SK-N-SH treated with all-trans-retinoic acid at 6 μM for 48 hours (cell line): Measurements from ENCODE around the gene DDB1.

Experiments used
- CSDC2 ChIP-seq: fragments of 250-450 bp; sonication (Bioruptor Pico); IDR thresholded peaks from 2 replicates; pipeline ENCODE4 v1.5.0; 2020; ENCODE audit warnings: mild to moderate bottlenecking, moderate library complexity
- PPARA ChIP-seq: fragments of 250-450 bp; sonication (Bioruptor Pico); IDR thresholded peaks from 2 replicates; pipeline ENCODE4 v1.5.0; 2020; ENCODE audit warnings: mild to moderate bottlenecking, borderline replicate concordance
- ZFP3 ChIP-seq: fragments of 250-450 bp; sonication (Bioruptor Pico); IDR thresholded peaks from 2 replicates; pipeline ENCODE4 v1.5.0; 2020; ENCODE audit warnings: mild to moderate bottlenecking, moderate library complexity
- ZFP30 ChIP-seq: fragments of 450-650 bp; formaldehyde crosslinking; IDR thresholded peaks from 2 replicates; pipeline ENCODE4 v1.5.0; 2022; ENCODE audit warnings: mild to moderate bottlenecking, moderate library complexity
- ZNF565 ChIP-seq: fragments of 450-650 bp; formaldehyde crosslinking; conservative IDR thresholded peaks from 2 replicates; pipeline ENCODE4 v1.5.0; 2020; ENCODE audit warnings: low read depth, mild to moderate bottlenecking, moderate library complexity
- TF ChIP-seq, protein P1 (sequence below): fragments of 250-450 bp; sonication (Bioruptor Pico); IDR thresholded peaks from 2 replicates; pipeline ENCODE4 v1.8.0; 2020; ENCODE audit warnings: mild to moderate bottlenecking, moderate library complexity, borderline replicate concordance

DNA sequence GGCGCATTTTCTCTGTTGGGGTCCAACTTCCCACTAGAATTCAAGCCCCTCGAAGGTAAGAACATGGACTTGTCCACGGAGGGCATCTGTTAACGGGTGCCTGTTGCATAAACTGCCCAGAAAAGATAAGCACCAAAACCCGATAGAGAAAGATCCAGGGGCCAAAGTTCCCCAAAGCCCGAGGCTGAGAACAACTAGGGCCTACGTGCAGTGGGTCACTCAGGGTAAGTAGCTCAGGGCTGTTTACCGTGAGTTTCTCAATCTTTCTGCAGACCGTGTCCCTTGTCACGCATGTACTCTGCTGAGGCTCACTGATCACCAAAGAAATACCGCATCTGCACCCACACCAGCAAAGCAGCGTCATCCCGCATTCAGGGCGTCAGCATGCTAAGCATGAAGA lies 67.5 kb downstream of the DDB1 start:
- TF ChIP-seq CSDC2: no peak
- TF ChIP-seq, protein P1, sequence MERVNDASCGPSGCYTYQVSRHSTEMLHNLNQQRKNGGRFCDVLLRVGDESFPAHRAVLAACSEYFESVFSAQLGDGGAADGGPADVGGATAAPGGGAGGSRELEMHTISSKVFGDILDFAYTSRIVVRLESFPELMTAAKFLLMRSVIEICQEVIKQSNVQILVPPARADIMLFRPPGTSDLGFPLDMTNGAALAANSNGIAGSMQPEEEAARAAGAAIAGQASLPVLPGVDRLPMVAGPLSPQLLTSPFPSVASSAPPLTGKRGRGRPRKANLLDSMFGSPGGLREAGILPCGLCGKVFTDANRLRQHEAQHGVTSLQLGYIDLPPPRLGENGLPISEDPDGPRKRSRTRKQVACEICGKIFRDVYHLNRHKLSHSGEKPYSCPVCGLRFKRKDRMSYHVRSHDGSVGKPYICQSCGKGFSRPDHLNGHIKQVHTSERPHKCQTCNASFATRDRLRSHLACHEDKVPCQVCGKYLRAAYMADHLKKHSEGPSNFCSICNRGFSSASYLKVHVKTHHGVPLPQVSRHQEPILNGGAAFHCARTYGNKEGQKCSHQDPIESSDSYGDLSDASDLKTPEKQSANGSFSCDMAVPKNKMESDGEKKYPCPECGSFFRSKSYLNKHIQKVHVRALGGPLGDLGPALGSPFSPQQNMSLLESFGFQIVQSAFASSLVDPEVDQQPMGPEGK (CRISPR knock-in tag): no peak
- no peak for TF ChIP-seq ZNF565 (CRISPR knock-in tag)
- no peak for TF ChIP-seq ZFP3 (CRISPR knock-in tag)
- no peak for TF ChIP-seq PPARA (CRISPR knock-in tag)
- TF ChIP-seq ZFP30 (CRISPR knock-in tag): no peak
